Sigmoid colon (tissue), 7 donors: ENCODE measurements around the gene NID1. TPM values are rescaled to one million over a fixed set of nuclear protein-coding genes. Genes with fewer than 3 reads are reported as not detected.
A peak's percentile ranks its signal among the peaks of the same experiment; 100 is the strongest.

Experiments used
- DNase-seq: peaks from one replicate; pipeline ENCODE4 v3.0.0-alpha.2; 2019
- H3K27ac ChIP-seq, 4 donors: fragments of 200-600 bp; sonication (generic); one replicate each; pipeline ENCODE4 v1.5.1; 2016 to 2019; ENCODE audit warnings: mild to moderate bottlenecking in 1 of 4
- H3K27me3 ChIP-seq, 3 donors: fragments of 200-600 bp; sonication (generic); one replicate each; pipeline ENCODE4 v1.5.1; 2019; ENCODE audit warnings: mild to moderate bottlenecking in 1 of 3
- H3K36me3 ChIP-seq, 4 donors: fragments of 200-600 bp; sonication (generic); one replicate each; pipeline ENCODE4 v1.5.1; 2016 to 2019
- H3K4me1 ChIP-seq, 4 donors: fragments of 200-600 bp; sonication (generic); one replicate each; pipeline ENCODE4 v1.5.1; 2017 to 2019
- H3K4me3 ChIP-seq, 4 donors: fragments of 200-600 bp; sonication (generic); one replicate each; pipeline ENCODE4 v1.5.1; 2017 to 2019; ENCODE audit warnings: mild to moderate bottlenecking in 2 of 4, moderate library complexity in 1 of 4
- H3K9me3 ChIP-seq, 4 donors: fragments of 200-600 bp in 3 of 4; sonication (generic) in 3 of 4; one replicate each; pipeline versions ENCODE4 v1.5.1 to v1.6.1; 2013 to 2019
- CTCF ChIP-seq, 4 experiments: fragments of 450-650 bp in 3 of 4; fragments of 200-600 bp in 1 of 4; IDR thresholded peaks; one replicate each; pipeline ENCODE4 v1.5.1; 2016 to 2019; ENCODE audit warnings: antibody characterized with exemption in 4 of 4, mild to moderate bottlenecking in 3 of 4, moderate library complexity in 2 of 4
- EP300 ChIP-seq, 4 donors: sonication (generic); formaldehyde crosslinking; IDR thresholded peaks; one replicate each; pipeline ENCODE4 v1.6.1; 2017; ENCODE audit warnings: antibody characterized with exemption in 4 of 4
- POLR2A ChIP-seq, 2 donors: fragments of 450-650 bp; IDR thresholded peaks; one replicate each; pipeline ENCODE4 v1.6.1; 2016; ENCODE audit warnings: antibody characterized with exemption in 2 of 2, mild to moderate bottlenecking in 2 of 2, moderate library complexity in 2 of 2
- POLR2AphosphoS5 ChIP-seq, 4 donors: sonication (generic); formaldehyde crosslinking; IDR thresholded peaks; one replicate each; pipeline ENCODE4 v1.6.1; 2017; ENCODE audit warnings: antibody characterized with exemption in 4 of 4
- WGBS, 2 donors: extraction: QIAGEN DNeasy Blood & Tissue Kit; methylation state at CpG; one replicate each; pipeline ENCODE4 v1.1.7; 2013; 5-methylcytosine and 5-hydroxymethylcytosine counted together
- intact Hi-C: fragments of 100-400 bp; cut with DNase I; formaldehyde crosslinking; loops from one replicate; pipeline ENCODE4 v1.15.1; 2023
- polyA plus RNA-seq, 3 donors: library from polyadenylated mRNA; stranded (reverse); fragments of 200-250 nt; gene quantifications; one replicate each; pipeline ENCODE4 v1.2.3, GENCODE V29; 2013
- total RNA-seq, 4 donors: library from RNA; depleted of rRNA; stranded (reverse); fragments of >200 nt; gene quantifications; one replicate each; pipeline ENCODE4 v1.1.0, GENCODE V29; 2016
- donor health status: healthy with polysubstance abuse.
- donor health status: Bipolar disorder and iron deficiency.
- donor health status: healthy.

NID1 gene
- total and polyA plus RNA-seq, 7 donors, result 3.9 to 242 (median 136) TPM

GRCh38 chr1:236067854-236068454, 3.1 kb upstream of the NID1 start:
- Histone ChIP-seq H3K36me3 (no peaks in the 10 kb centered on the region), H3K4me3 (peak overlapping the region; percentile 5 to 39 (median 30)), H3K27ac (peak overlapping the region; percentile 97 to 100 (median 100)), H3K4me1 (peaks cover 0 to 34% (median 29%) of the 10 kb centered on the region in 4 donors), H3K27me3 (no peaks in the 10 kb centered on the region), H3K9me3 (peaks cover 0 to 4% (median 0%) of the 10 kb centered on the region in 4 donors)
- WGBS, 2 donors, result 60 to 71% methylated on average over 12 of the region's 12 CpGs
- intact Hi-C loops, result loop anchor here (5.0 to 10.0 kb wide), 3 partner anchors 201 to 1343 kb away; partner anchors contain the start of genes B3GALNT2 and LYST
- peak; percentile 80 for DNase-seq
- peak; percentile 98 to 99 (median 98) for TF ChIP-seq POLR2AphosphoS5 (IDR thresholded peaks at IDR 0.05)
- no peak for TF ChIP-seq POLR2A (IDR thresholded peaks at IDR 0.05)
- peak; percentile 100 for TF ChIP-seq EP300 (IDR thresholded peaks at IDR 0.05)
- no peak for TF ChIP-seq CTCF (IDR thresholded peaks at IDR 0.05)

DNA sequence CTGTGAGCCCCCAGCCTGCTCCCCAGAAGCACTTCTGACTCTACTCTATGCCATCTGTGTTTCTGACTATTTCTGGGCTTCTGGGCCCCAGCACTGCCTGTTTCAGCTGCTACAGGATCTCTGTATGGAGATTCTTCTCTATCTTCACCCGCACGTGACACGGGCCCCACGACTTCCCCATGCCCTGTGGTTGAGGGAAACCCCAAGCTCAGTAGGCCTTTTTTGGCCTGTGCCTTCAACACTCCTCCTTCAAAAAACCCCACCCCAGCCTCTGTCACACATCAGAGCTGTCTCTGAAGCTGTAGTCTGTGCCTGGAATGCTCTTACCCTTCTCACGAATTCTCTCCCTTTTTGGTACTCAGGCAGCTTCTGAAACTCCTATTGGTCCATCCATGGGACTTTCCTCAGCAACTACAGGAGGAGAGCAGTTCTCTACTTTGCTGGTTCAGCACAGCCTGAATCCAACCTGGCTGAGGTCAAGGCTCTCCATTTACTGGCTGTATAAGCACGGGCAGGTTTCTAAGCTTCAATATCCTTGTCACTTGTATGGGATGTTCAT, 2.0 kb upstream of the NID1 start:
- peaks cover 0 to 4% (median 0%) of the 10 kb centered on the region in 4 donors for H3K9me3 ChIP-seq
- TF ChIP-seq POLR2A (IDR thresholded peaks at IDR 0.05) (peak in 1 of 2 donors; percentile 53), EP300 (IDR thresholded peaks at IDR 0.05) (peak; percentile 62 to 97 (median 80)), CTCF (IDR thresholded peaks at IDR 0.05) (no peak), POLR2AphosphoS5 (IDR thresholded peaks at IDR 0.05) (peak; percentile 80 to 91 (median 82))
- peaks cover 0 to 45% (median 38%) of the 10 kb centered on the region in 4 donors for H3K4me1 ChIP-seq
- peak overlapping the region; percentile 5 to 94 (median 52) for H3K4me3 ChIP-seq
- peak; percentile 94 for DNase-seq
- H3K27ac ChIP-seq, result peak overlapping the region; percentile 97 to 100 (median 100)
- 32 to 68% methylated on average over 6 of the region's 6 CpGs for WGBS, 2 donors
- H3K27me3 ChIP-seq, result no peaks in the 10 kb centered on the region
- intact Hi-C loops, result loop anchor here (5.0 to 10.0 kb wide), 3 partner anchors 200 to 1342 kb away; partner anchors contain the start of genes B3GALNT2 and LYST
- peaks cover 0 to 3% (median 0%) of the 10 kb centered on the region in 4 donors for H3K36me3 ChIP-seq

DNA sequence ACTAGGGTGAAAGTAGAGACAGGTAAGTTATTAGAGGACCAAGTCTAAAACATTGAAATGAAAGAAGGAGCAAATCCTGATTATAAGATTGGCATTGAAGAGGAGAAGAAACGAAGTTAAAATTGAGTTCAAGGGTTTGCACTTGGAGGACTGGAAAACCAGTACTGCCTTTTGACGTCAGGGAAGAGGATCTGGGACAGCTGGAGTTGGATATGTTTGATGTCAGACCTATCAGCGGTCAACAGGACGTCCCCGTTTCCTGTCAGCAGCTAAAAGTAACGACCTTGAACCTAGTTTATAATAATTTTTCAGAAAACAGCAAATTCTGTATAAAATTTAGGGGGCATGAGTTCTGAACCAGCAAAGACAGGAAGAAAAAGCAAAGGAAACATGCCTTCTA, 1.2 kb upstream of the NID1 start:
- intact Hi-C loops, result loop anchor here (5.0 to 10.0 kb wide), 3 partner anchors 199 to 1341 kb away; partner anchors contain the start of genes B3GALNT2 and LYST
- DNase-seq, result peak; percentile 82
- peak overlapping the region; percentile 97 to 100 (median 100) for H3K27ac ChIP-seq
- 55 to 59% methylated on average over 6 of the region's 6 CpGs for WGBS, 2 donors
- H3K27me3 ChIP-seq, result no peaks in the 10 kb centered on the region
- peak overlapping the region; percentile 82 to 94 (median 90) for H3K4me3 ChIP-seq
- peak; percentile 85 to 95 (median 95) for TF ChIP-seq EP300 (IDR thresholded peaks at IDR 0.05)
- peak; percentile 75 to 88 (median 85) for TF ChIP-seq POLR2AphosphoS5 (IDR thresholded peaks at IDR 0.05)
- no peak for TF ChIP-seq CTCF (IDR thresholded peaks at IDR 0.05)
- no peak for TF ChIP-seq POLR2A (IDR thresholded peaks at IDR 0.05)
- H3K4me1 ChIP-seq, result peaks cover 0 to 53% (median 47%) of the 10 kb centered on the region in 4 donors
- peaks cover 0 to 11% (median under 1%) of the 10 kb centered on the region in 4 donors for H3K36me3 ChIP-seq
- peaks cover 0 to 4% (median 0%) of the 10 kb centered on the region in 4 donors for H3K9me3 ChIP-seq

- peaks cover 0 to 58% (median 51%) of the 10 kb centered on the region in 4 donors for H3K4me1 ChIP-seq
- H3K36me3 ChIP-seq, result peaks cover 0 to 16% (median 3%) of the 10 kb centered on the region in 4 donors
- intact Hi-C loops, result loop anchor here (5.0 to 10.0 kb wide), 3 partner anchors 198 to 1341 kb away; partner anchors contain the start of genes B3GALNT2 and LYST
- H3K27me3 ChIP-seq, result no peaks in the 10 kb centered on the region
- peak overlapping the region; percentile 97 to 100 (median 100) for H3K27ac ChIP-seq
- DNase-seq, result no peak
- H3K4me3 ChIP-seq, result peak overlapping the region; percentile 82 to 94 (median 90)
- TF ChIP-seq EP300 (IDR thresholded peaks at IDR 0.05) (no peak), POLR2AphosphoS5 (IDR thresholded peaks at IDR 0.05) (no peak), CTCF (IDR thresholded peaks at IDR 0.05) (no peak), POLR2A (IDR thresholded peaks at IDR 0.05) (no peak)
- 31 to 41% methylated on average over 17 of the region's 17 CpGs for WGBS, 2 donors
- peaks cover 0 to 2% (median 0%) of the 10 kb centered on the region in 4 donors for H3K9me3 ChIP-seq
These were observed 667 bp upstream of the NID1 start for GRCh38 chr1:236065509-236066005.
